ENCODE measurements around the gene DOCK1.

DOCK1 gene

DNA sequence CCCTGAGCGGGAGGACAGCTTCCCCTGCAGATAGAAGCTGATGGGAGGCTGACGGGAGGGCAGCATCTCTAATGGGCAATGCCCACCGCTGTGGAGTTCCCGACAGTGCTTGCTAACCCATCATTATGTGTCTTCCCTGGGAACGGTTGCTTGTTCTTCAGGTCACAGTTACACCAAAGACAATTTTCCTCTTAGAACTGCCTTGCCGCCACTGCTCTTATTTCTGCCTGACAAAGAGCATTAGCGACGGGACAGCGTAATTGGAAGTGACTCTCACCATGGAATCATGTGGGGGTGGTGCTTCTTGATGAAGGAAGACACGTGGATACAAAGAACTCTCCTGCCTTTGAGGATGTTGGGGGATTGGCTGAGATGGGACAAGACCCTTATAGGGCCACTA is 562.6 kb downstream of the DOCK1 start:
- DNase-seq (ENCODE audit: low spot score), result no peak

DNA sequence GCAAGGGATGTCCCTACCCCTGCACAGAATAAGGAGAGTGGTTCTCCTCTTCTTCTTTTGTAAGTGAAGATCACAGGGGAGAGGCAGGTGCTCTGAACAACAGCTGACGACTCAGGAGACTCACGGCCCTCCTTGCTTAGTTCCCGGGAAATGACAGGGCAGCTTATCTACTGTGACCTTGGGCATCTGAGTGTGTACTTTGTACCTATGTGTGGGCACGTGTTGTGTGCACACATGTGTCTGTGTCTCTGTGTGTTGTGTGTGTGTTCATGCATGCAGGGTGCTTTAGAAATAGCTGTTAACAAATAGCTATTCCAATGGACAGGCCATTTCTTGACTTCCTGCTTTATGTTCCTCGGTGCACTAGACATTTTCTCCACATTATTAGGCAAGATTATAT is 563.4 kb downstream of the DOCK1 start:
- DNase-seq (ENCODE audit: low spot score), result no peak

DNA sequence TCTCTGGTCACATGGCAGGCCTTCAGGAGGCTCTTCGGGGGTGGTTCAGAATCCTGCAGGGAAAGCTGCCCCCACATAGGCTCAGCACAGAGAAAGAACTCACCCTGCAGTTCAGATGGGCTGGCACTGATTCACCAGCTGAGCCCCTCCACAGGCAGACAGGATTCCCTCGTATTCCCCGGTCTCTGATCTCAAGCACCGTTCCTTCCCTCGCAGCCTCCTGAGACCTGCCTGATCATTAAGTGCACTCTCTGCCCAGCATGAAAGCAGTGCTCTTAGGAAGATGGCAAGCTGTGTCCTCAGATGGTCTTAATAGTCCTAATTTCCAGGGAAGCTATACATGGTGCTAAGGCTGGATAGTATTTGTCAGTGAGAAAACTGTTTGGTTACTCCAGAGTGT is 565.7 kb downstream of the DOCK1 start:
- no peak for DNase-seq (ENCODE audit: low spot score)

DNA sequence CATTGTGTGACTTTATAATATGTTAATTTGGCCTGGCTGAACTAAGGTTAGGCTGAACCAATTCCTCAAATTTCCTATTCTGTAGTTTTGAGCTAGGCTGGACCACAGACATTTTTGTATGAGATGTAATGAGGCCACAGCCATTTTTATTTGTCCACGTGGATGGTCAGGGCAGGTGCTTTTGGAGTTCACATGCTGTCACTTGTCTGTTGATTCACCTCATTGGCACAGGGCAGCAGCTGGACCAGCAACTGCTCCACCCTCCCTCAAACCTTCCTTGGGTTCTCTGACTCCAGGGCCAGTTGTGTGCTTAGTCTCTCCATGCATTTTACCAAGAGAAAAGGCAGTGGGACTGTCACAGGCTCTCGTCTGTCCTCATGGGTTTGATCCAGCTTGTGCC is 567.7 kb downstream of the DOCK1 start:
- DNase-seq (ENCODE audit: low spot score), result no peak

DNA sequence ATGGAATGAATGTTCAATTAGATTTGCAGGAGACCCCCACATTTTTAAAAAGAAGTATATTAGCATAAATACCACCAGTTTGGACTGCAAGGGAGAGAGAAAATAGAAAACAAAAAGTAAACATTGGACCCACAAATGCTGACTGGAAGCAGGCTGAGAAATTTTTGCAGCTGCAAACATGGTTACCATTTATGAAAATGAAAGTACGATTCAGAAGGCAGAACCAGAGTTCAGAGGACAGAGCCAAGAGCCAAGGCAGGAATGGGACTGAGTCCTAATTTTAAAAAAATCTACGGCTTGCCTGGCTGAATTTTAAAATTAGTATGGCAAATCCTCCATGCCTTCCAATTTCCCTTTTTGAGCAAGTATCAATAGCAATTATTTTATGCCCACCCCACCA is 569.3 kb downstream of the DOCK1 start:
- no peak for DNase-seq (ENCODE audit: low spot score)

DNA sequence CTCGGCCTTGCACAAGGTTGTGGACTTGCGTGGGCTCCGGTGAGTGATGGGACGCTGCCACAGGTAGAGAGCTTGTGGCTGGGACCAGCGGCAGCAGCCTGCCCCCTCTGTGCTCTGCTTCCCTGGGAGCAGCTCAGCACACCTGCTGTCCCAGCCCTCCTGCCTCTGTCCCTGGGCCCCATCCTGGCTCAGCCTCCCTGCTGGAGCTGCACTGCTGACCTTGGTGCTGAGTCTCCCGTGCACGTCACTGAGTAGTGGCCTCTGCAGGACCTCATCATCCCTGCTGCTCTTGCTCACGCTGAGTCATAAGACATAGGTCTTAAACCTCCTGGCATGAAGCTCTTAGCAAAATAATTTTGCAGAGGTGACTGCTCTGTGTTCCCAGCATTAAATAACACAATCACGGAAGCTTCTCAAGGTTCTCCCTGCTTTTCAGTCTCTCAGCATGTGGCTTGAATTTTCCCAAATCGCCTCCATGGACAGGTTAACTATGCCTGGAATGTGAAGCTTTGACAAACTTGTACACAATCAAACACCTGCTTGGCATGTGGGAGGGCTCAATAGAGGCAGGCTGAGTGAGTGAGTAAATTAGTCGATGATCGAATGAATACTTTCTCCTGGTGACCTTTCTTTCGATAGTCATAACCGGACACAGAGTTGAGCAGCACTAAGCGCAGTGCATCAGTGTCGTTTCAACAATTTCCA is 580.1 kb downstream of the DOCK1 start:
- DNase-seq (ENCODE audit: low spot score), result no peak

DNA sequence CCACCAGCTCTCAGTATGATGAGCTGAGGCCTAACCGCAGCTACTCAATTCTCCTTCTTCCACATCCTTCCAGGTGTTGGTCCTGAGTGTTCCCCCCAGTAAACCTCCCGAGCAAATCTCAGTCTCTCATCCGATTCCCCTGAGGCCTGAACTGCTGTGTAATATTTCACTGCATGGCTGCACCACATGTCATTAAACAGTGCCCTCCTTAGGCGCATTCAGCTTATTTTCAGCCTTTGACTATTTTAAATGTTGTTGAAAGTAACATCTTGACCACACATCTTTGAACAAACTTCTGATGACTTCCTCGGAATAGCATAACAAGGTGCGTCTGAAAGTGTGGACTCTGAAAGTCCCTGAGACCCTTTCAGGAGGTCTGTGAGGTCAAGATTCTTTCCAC is 581.1 kb downstream of the DOCK1 start:
- DNase-seq (ENCODE audit: low spot score), result no peak

DNA sequence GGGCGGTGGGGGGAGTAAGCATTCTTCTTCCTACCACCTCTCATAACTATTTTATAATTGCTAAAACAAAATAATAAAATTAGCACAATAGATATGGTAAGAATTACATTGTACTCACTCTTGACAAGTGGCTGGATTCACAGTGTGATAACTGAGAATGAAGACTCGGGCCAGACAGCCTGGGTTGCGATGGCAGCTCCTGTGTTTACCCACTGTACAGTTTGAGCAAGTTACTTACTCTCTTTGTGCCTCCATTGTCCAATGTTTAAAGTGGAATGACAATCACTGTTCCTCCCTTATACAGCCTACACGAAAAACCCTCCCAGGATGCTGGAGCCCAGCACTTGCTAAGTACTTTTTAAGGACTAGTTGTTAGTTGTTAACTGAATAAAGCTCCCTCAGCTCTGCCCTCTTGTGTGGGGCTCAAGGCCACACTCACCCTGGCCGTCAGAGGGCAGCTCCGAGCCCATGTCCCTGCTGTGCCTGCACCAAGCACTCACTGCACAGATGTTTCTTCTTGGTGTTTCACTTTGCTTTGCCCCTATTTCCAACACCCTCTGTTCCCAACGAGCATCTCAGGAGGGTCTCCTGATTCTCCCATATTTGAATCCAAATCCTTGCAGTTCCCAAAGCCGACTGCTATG is 587.5 kb downstream of the DOCK1 start:
- peak; percentile 11 for DNase-seq (ENCODE audit: low spot score)

DNA sequence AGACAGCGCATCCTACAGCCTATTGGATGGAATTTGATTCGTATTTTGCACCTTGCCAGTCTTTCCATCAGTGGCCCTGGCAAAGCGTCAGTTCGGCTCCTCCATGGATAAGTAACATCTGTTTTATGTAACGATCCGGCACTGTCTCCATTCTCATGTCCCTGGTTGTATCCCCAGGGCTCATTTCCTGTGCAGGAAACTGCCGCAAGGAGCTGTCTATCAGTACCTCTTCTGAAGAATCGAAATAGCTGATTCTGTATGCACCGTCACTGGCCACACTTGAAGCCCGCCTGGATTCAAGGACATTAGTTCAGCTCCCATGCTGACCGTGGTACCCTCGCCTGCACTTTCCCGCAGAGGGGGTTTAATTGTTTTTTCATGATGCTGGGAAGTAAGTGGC is 590.8 kb downstream of the DOCK1 start:
- DNase-seq (ENCODE audit: low spot score), result no peak

DNA sequence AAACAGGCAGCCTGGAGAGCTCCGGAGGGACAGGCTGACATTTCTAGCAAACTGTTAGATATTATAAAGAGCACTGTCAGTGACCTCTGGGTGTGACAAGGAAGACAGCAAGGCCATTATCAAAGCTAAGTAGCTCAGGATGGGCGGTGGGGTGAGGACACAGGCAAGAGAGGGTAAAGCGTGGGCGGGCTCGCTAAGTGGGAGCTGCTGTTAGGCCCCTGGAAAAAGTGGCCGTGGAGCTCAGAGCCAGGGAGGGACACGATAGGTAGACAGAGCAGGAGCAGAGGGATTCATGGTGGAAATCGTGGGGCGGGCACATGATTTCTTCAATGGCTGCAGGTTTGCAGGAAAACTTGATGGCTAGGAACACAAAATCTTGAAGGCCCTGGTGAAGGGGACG is 592.5 kb downstream of the DOCK1 start:
- DNase-seq (ENCODE audit: low spot score), result no peak

DNA sequence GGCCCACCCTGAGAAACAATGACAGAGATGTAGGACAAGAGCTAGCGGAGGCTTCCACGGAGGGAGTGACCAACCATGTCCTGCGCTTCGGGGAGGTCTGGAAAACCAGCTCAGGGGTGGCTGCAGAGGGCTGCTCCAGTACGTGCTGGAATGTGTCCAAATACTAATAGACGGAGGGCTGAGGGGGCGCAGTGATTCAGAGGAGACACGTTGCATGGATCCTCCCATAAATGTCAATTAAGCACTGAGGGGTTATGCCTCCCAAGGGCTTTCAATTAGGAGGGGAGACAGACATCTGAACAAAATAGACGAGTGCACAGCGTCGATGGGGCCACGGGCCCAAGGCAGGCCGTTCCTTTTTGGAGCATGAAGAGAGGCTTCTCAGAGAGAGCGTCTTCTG is 592.9 kb downstream of the DOCK1 start:
- DNase-seq (ENCODE audit: low spot score), result no peak

DNA sequence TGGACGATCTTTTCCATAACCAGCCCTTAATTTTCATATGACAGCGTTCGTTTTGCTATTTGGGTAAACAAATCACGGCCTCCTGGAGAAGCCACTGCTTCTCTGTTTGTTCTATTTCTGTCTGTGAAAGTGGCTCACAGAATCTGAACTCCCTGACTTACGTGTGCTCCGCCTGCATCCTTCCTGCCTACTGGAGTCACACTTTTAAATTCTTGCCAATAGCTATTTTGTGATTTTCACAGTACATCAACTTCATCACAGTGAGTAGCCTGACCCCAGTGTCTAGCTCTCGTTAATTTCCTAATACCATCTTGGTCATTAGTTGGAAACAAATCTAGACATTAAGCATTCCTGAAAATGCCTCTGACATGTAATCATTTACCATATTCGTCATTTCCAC is 594.9 kb downstream of the DOCK1 start:
- no peak for DNase-seq (ENCODE audit: low spot score)
